Measurements from ENCODE around the gene NMUR2. TPM values are rescaled to one million over a fixed set of nuclear protein-coding genes. Genes with fewer than 3 reads are reported as not detected.

Gene NMUR2
- total RNA-seq, 2 donors from 2014 or later: not detected

DNA sequence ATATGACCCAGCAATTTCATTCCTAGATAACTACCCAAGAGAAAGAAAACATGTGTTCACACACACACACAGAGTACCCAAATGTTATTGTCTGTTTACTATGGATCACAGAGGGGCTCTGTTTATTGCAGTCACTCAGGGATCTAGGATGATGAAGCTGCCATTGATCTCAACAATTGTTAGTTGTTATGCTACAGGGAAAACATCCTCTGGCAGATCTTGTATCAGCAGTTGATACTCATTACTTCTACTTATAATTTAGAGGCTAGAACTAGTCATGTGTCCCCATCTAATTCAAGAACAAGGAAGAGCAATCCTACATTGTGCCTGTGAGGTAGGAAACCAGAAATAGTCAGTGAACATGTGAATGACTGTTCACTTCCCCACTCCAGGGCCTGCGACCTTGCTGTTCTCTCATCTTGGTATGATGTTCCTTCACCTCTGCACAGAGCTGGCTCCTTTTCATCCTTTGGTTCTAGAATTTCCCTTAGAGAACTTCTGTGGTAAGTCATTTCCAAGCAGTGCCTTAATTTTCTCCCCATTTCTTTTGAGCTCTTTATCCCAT, 30.3 kb downstream of the NMUR2 start:
- no peak overlapping the region for H3K4me3 Mint-ChIP-seq

GRCh38 chr5:152372875-152373274, 32.2 kb downstream of the NMUR2 start:
- no peaks in the 10 kb centered on the region for H3K36me3 Mint-ChIP-seq (ENCODE audit: low read depth)
- no peak for DNase-seq
- Histone ChIP-seq H3K27me3 (ENCODE audit: control insufficient read depth, insufficient read depth, low read length, poor library complexity, severe bottlenecking) (no peaks in the 10 kb centered on the region), H3K9me3 (ENCODE audit: control insufficient read depth, low read length) (no peaks in the 10 kb centered on the region), H3K27ac (ENCODE audit: low read depth, low read length) (no peak overlapping the region), H3K36me3 (ENCODE audit: control insufficient read depth, insufficient read depth, low read length) (no peaks in the 10 kb centered on the region), H3K9ac (ENCODE audit: extremely low read depth, low read length, poor library complexity, severe bottlenecking) (no peak overlapping the region), H3K4me3 (ENCODE audit: low read length) (no peak overlapping the region), H3K4me1 (ENCODE audit: control insufficient read depth, insufficient read depth, low read length) (no peaks in the 10 kb centered on the region)
- no peaks in the 10 kb centered on the region for H3K27me3 Mint-ChIP-seq (ENCODE audit: insufficient read depth)
- H3K27ac Mint-ChIP-seq: no peak overlapping the region
- WGBS, 2 experiments (ENCODE audit: insufficient coverage in 1 of 2, insufficient read length in 1 of 2): 82 to 84% methylated on average over 1 of the region's 1 CpG
- H3K4me3 Mint-ChIP-seq: no peak overlapping the region
- no peaks in the 10 kb centered on the region for H3K4me1 Mint-ChIP-seq
- TF ChIP-seq, protein P1, sequence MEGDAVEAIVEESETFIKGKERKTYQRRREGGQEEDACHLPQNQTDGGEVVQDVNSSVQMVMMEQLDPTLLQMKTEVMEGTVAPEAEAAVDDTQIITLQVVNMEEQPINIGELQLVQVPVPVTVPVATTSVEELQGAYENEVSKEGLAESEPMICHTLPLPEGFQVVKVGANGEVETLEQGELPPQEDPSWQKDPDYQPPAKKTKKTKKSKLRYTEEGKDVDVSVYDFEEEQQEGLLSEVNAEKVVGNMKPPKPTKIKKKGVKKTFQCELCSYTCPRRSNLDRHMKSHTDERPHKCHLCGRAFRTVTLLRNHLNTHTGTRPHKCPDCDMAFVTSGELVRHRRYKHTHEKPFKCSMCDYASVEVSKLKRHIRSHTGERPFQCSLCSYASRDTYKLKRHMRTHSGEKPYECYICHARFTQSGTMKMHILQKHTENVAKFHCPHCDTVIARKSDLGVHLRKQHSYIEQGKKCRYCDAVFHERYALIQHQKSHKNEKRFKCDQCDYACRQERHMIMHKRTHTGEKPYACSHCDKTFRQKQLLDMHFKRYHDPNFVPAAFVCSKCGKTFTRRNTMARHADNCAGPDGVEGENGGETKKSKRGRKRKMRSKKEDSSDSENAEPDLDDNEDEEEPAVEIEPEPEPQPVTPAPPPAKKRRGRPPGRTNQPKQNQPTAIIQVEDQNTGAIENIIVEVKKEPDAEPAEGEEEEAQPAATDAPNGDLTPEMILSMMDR (conservative IDR thresholded peaks at IDR 0.05): no peak
- H3K9me3 Mint-ChIP-seq: no peaks in the 10 kb centered on the region

More for the DNA sequence above, 30.3 kb downstream of the NMUR2 start:
- Mint-ChIP-seq H3K27ac (no peak overlapping the region), H3K36me3 (ENCODE audit: low read depth) (no peaks in the 10 kb centered on the region), H3K4me1 (no peaks in the 10 kb centered on the region), H3K9me3 (no peaks in the 10 kb centered on the region), H3K27me3 (ENCODE audit: insufficient read depth) (no peaks in the 10 kb centered on the region)
- H3K27me3 ChIP-seq (ENCODE audit: control insufficient read depth, insufficient read depth, low read length, poor library complexity, severe bottlenecking): no peaks in the 10 kb centered on the region
- no peaks in the 10 kb centered on the region for H3K36me3 ChIP-seq (ENCODE audit: control insufficient read depth, insufficient read depth, low read length)
- DNase-seq: no peak
- no peak overlapping the region for H3K9ac ChIP-seq (ENCODE audit: extremely low read depth, low read length, poor library complexity, severe bottlenecking)
- no peak overlapping the region for H3K27ac ChIP-seq (ENCODE audit: low read depth, low read length)
- H3K4me3 ChIP-seq (ENCODE audit: low read length): no peak overlapping the region
- WGBS, 2 experiments (ENCODE audit: insufficient coverage in 1 of 2, insufficient read length in 1 of 2): 95 to 100% methylated on average over 1 of the region's 1 CpG
- no peaks in the 10 kb centered on the region for H3K9me3 ChIP-seq (ENCODE audit: control insufficient read depth, low read length)
- TF ChIP-seq, protein P1 (conservative IDR thresholded peaks at IDR 0.05): no peak
- H3K4me1 ChIP-seq (ENCODE audit: control insufficient read depth, insufficient read depth, low read length): no peaks in the 10 kb centered on the region

DNA sequence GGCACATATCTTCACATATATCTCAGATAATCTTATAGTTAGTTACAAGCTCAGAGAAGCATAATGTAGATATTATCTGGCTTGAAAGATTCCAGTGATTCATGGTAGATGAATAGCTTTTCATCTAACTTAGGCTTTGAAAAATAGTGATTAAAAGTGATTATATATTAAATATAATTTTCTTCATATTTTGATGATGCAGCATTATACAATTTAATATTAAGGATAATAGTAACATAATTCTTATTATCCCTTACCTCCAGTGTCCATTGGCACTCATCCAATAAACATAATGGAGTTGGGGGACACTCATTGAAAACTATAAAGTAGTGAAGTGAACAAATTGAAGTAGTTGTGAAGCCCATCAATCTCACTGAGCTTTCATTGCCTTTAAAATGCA, 35.8 kb downstream of the NMUR2 start:
- Histone ChIP-seq H3K9ac (ENCODE audit: extremely low read depth, low read length, poor library complexity, severe bottlenecking) (no peak overlapping the region), H3K27me3 (ENCODE audit: control insufficient read depth, insufficient read depth, low read length, poor library complexity, severe bottlenecking) (no peaks in the 10 kb centered on the region), H3K27ac (ENCODE audit: low read depth, low read length) (no peak overlapping the region), H3K36me3 (ENCODE audit: control insufficient read depth, insufficient read depth, low read length) (no peaks in the 10 kb centered on the region), H3K4me3 (ENCODE audit: low read length) (no peak overlapping the region), H3K4me1 (ENCODE audit: control insufficient read depth, insufficient read depth, low read length) (no peaks in the 10 kb centered on the region), H3K9me3 (ENCODE audit: control insufficient read depth, low read length) (no peaks in the 10 kb centered on the region)
- no peak for DNase-seq
- H3K27ac Mint-ChIP-seq: no peak overlapping the region
- TF ChIP-seq, protein P1 (conservative IDR thresholded peaks at IDR 0.05): no peak
- H3K27me3 Mint-ChIP-seq (ENCODE audit: insufficient read depth): no peaks in the 10 kb centered on the region
- H3K4me1 Mint-ChIP-seq: no peaks in the 10 kb centered on the region
- no peaks in the 10 kb centered on the region for H3K36me3 Mint-ChIP-seq (ENCODE audit: low read depth)
- no peak overlapping the region for H3K4me3 Mint-ChIP-seq
- no peaks in the 10 kb centered on the region for H3K9me3 Mint-ChIP-seq
